GM12878 (cell line): ENCODE data around the gene RIPPLY3.

Experiments
- BRCA1 ChIP-seq: IDR thresholded peaks from 2 replicates; pipeline ENCODE4 v1.6.1; 2011; ENCODE audit warnings: low read depth, low read length, improper control_type of control experiment
- EP300 ChIP-seq, 2 experiments: fragments of 150-350 bp in 1 of 2; IDR thresholded peaks; 2 replicates each; pipeline ENCODE4 v1.6.1; 2011 to 2012; ENCODE audit warnings: low read depth in 2 of 2, low read length in 2 of 2, borderline replicate concordance in 1 of 2, improper control_type of control experiment in 1 of 2, inconsistent platforms in 1 of 2; ENCODE audit not compliant: control insufficient read depth in 1 of 2
- GATAD2B ChIP-seq: fragments of 450-650 bp; conservative IDR thresholded peaks from 2 replicates; pipeline ENCODE4 v1.6.1; 2017; ENCODE audit warnings: low read depth, mild to moderate bottlenecking, moderate library complexity
- JUND ChIP-seq: IDR thresholded peaks from 2 replicates; pipeline ENCODE4 v1.6.1; 2012; ENCODE audit warnings: low read depth, mild to moderate bottlenecking, low read length, improper control_type of control experiment, moderate library complexity
- MEF2A ChIP-seq: IDR thresholded peaks from 2 replicates; pipeline ENCODE4 v1.6.1; 2011; ENCODE audit warnings: low read depth, mild to moderate bottlenecking, low read length, moderate library complexity; ENCODE audit not compliant: insufficient read depth
- MTA2 ChIP-seq: fragments of 450-650 bp; IDR thresholded peaks from 2 replicates; pipeline ENCODE4 v1.6.1; 2016; ENCODE audit warnings: low read depth, mild to moderate bottlenecking, moderate library complexity
- POLR2A ChIP-seq: IDR thresholded peaks from 2 replicates; pipeline ENCODE4 v1.6.1; 2011; ENCODE audit warnings: low read depth, mild to moderate bottlenecking, low read length
- SIX5 ChIP-seq: IDR thresholded peaks from 2 replicates; pipeline ENCODE4 v1.6.1; 2011; ENCODE audit warnings: mild to moderate bottlenecking, low read depth, low read length, moderate library complexity; ENCODE audit not compliant: severe bottlenecking
- TAF1 ChIP-seq: IDR thresholded peaks from 2 replicates; pipeline ENCODE4 v1.6.1; 2011; ENCODE audit warnings: mild to moderate bottlenecking, low read depth, low read length, borderline replicate concordance
- ZNF274 ChIP-seq: IDR thresholded peaks from one replicate; pipeline ENCODE4 v1.8.0; 2011; ENCODE audit not compliant: insufficient read length, insufficient read depth
- TF ChIP-seq, protein P1 (sequence below): fragments of 450-650 bp; IDR thresholded peaks from 2 replicates; pipeline ENCODE4 v1.6.1; 2014; ENCODE audit warnings: mild to moderate bottlenecking
- TF ChIP-seq, protein P2 (sequence below): IDR thresholded peaks from 2 replicates; pipeline ENCODE4 v1.6.1; 2012; ENCODE audit warnings: mild to moderate bottlenecking, low read depth, low read length
- TF ChIP-seq, protein P3 (sequence below): IDR thresholded peaks from 2 replicates; pipeline ENCODE4 v1.6.1; 2011; ENCODE audit warnings: borderline replicate concordance, low read depth, mild to moderate bottlenecking, moderate library complexity, low read length; ENCODE audit not compliant: insufficient read depth, poor library complexity, severe bottlenecking
- TF ChIP-seq, protein P4 (sequence below): IDR thresholded peaks from 2 replicates; pipeline ENCODE4 v1.6.1; 2011; ENCODE audit warnings: low read depth, low read length, improper control_type of control experiment, borderline replicate concordance

DNA sequence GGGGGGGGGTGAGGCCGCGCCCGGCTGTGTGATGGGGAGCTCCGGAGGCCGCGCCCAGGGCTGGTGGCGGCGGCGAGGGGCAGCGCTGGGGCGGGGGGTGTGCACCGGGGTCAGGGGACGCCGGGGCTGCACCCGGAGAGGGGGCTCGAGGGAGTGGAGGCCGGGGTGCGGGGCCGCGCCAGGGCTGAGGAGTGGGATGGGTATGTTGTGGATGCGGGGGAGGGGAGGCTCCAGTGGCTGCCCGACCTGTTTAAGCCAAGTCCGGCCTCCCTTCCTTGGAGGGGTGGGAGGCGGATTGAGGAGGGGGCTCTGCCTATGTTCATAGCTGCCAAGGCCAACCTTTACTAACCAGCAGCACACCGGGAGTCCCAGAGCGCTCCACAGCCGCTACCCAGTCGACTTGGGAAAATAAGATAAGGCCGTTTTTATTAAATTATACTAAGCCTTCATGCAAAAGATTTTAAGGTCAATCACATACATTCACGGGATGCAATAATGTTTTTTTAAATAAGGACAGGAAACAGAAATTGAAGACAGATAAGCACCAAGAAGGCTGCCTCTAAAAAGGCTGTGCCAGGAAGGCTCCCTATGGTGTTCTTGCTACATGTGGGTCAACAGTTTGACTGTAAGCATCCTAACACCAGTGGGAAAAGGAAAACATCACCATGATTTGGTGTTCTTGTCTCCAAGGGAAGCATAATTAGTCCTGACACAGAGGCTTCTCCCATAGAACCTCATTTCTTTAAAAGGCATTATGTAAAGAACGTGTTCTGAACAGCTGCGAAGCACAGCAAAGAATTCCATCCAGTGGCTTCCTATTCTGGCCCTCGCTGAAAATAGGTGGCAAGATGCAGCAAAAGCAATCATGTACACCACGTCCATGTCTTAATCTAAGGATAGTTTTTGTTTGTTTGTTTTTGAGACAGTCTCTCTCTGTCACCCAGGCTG lies 39.4 kb upstream of the RIPPLY3 start:
- TF ChIP-seq, protein P1, sequence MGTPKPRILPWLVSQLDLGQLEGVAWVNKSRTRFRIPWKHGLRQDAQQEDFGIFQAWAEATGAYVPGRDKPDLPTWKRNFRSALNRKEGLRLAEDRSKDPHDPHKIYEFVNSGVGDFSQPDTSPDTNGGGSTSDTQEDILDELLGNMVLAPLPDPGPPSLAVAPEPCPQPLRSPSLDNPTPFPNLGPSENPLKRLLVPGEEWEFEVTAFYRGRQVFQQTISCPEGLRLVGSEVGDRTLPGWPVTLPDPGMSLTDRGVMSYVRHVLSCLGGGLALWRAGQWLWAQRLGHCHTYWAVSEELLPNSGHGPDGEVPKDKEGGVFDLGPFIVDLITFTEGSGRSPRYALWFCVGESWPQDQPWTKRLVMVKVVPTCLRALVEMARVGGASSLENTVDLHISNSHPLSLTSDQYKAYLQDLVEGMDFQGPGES: no peak
- TF ChIP-seq EP300 (IDR thresholded peaks at IDR 0.05; ENCODE audit: borderline replicate concordance in 1 of 2, control insufficient read depth in 1 of 2, low read depth in 2 of 2, low read length in 2 of 2): no peak
- TF ChIP-seq TAF1: no peak
- TF ChIP-seq MTA2: no peak
- no peak for TF ChIP-seq BRCA1
- no peak for TF ChIP-seq ZNF274
- TF ChIP-seq, protein P2, sequence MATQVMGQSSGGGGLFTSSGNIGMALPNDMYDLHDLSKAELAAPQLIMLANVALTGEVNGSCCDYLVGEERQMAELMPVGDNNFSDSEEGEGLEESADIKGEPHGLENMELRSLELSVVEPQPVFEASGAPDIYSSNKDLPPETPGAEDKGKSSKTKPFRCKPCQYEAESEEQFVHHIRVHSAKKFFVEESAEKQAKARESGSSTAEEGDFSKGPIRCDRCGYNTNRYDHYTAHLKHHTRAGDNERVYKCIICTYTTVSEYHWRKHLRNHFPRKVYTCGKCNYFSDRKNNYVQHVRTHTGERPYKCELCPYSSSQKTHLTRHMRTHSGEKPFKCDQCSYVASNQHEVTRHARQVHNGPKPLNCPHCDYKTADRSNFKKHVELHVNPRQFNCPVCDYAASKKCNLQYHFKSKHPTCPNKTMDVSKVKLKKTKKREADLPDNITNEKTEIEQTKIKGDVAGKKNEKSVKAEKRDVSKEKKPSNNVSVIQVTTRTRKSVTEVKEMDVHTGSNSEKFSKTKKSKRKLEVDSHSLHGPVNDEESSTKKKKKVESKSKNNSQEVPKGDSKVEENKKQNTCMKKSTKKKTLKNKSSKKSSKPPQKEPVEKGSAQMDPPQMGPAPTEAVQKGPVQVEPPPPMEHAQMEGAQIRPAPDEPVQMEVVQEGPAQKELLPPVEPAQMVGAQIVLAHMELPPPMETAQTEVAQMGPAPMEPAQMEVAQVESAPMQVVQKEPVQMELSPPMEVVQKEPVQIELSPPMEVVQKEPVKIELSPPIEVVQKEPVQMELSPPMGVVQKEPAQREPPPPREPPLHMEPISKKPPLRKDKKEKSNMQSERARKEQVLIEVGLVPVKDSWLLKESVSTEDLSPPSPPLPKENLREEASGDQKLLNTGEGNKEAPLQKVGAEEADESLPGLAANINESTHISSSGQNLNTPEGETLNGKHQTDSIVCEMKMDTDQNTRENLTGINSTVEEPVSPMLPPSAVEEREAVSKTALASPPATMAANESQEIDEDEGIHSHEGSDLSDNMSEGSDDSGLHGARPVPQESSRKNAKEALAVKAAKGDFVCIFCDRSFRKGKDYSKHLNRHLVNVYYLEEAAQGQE: no peak
- TF ChIP-seq SIX5: no peak
- no peak for TF ChIP-seq GATAD2B
- peak; percentile 50; the same call in 1 of the 2 replicates for TF ChIP-seq POLR2A
- TF ChIP-seq, protein P3, sequence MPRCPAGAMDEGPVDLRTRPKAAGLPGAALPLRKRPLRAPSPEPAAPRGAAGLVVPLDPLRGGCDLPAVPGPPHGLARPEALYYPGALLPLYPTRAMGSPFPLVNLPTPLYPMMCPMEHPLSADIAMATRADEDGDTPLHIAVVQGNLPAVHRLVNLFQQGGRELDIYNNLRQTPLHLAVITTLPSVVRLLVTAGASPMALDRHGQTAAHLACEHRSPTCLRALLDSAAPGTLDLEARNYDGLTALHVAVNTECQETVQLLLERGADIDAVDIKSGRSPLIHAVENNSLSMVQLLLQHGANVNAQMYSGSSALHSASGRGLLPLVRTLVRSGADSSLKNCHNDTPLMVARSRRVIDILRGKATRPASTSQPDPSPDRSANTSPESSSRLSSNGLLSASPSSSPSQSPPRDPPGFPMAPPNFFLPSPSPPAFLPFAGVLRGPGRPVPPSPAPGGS: no peak
- no peak for TF ChIP-seq JUND
- TF ChIP-seq, protein P4, sequence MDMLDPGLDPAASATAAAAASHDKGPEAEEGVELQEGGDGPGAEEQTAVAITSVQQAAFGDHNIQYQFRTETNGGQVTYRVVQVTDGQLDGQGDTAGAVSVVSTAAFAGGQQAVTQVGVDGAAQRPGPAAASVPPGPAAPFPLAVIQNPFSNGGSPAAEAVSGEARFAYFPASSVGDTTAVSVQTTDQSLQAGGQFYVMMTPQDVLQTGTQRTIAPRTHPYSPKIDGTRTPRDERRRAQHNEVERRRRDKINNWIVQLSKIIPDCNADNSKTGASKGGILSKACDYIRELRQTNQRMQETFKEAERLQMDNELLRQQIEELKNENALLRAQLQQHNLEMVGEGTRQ: no peak
- TF ChIP-seq MEF2A: no peak
